Measurements from ENCODE around the gene CDH4. TPM values are rescaled to one million over a fixed set of nuclear protein-coding genes. Genes with fewer than 3 reads are reported as not detected.

The CDH4 gene
- polyA plus RNA-seq, 1 donor (not counting 4 experiments of a cell fraction or from before 2014, with no cell fraction given), result 2.2 TPM

- H3K36me3 ChIP-seq (ENCODE audit: control insufficient read depth in 2 of 2, extremely low read depth in 1 of 2, insufficient read depth in 2 of 2, low read length in 2 of 2), result peaks cover 0 to 1% of the 10 kb centered on the region in 2 experiments
- peaks cover 7% of the 10 kb centered on the region for H4K20me1 ChIP-seq (ENCODE audit: control insufficient read depth, extremely low read depth, insufficient read depth, low read length)
- TF ChIP-seq CTCF (optimal IDR thresholded peaks at IDR 0.05 in 1 of 3, IDR thresholded peaks at IDR 0.05 in 1 of 3, conservative IDR thresholded peaks at IDR 0.05 in 1 of 3; ENCODE audit: extremely low read depth in 1 of 3, insufficient read depth in 2 of 3, low read length in 3 of 3), result no peak
- TF ChIP-seq EZH2 (IDR thresholded peaks at IDR 0.05; ENCODE audit: low read length), result no peak
- dilution Hi-C loops (cut with MboI; ENCODE audit: extremely low pct_ligation_motif_present, low sequenced_read_pairs), result no loop called here
- no peak overlapping the region for H3K4me2 ChIP-seq (ENCODE audit: control insufficient read depth, extremely low read depth, insufficient read depth, low read depth, low read length)
- H3K9me3 ChIP-seq (ENCODE audit: control insufficient read depth, low read depth, low read length), result no peaks in the 10 kb centered on the region
- no peaks in the 10 kb centered on the region for H3K4me1 ChIP-seq (ENCODE audit: control insufficient read depth, extremely low read depth, insufficient read depth, low read length)
- peaks cover 4% of the 10 kb centered on the region for H3K27me3 ChIP-seq (ENCODE audit: control insufficient read depth, extremely low read depth, insufficient read depth, low read length)
- DNase-seq (ENCODE audit: low read depth, low spot score) (no peak), FAIRE-seq (no peak)
- H3K9ac ChIP-seq (ENCODE audit: control insufficient read depth, extremely low read depth, insufficient read depth, low read length), result no peak overlapping the region
- no peak overlapping the region for H3K27ac ChIP-seq (ENCODE audit: control insufficient read depth, insufficient read depth, low read length)
- no peak overlapping the region for H2AFZ ChIP-seq (ENCODE audit: control insufficient read depth, low read length)
- peaks cover 2% of the 10 kb centered on the region for H3K9me1 ChIP-seq (ENCODE audit: control insufficient read depth, extremely low read depth, insufficient read depth, low read length)
- H3K4me3 ChIP-seq (ENCODE audit: control insufficient read depth in 2 of 3, extremely low read depth in 1 of 3, insufficient read depth in 2 of 3, low read depth in 1 of 3, low read length in 3 of 3), result no peak overlapping the region
- H3K79me2 ChIP-seq (ENCODE audit: control insufficient read depth, insufficient read depth, low read length), result no peaks in the 10 kb centered on the region
These were observed 447.7 kb downstream of the CDH4 start for GRCh38 chr20:61699495-61700374.

- Histone ChIP-seq H3K9me3 (ENCODE audit: control insufficient read depth, low read depth, low read length) (no peaks in the 10 kb centered on the region), H3K4me1 (ENCODE audit: control insufficient read depth, extremely low read depth, insufficient read depth, low read length) (no peaks in the 10 kb centered on the region)
- FAIRE-seq, result no peak
These were observed 448.6 kb downstream of the CDH4 start for GRCh38 chr20:61700595-61701140.

More at GRCh38 chr20:61700595-61701140, 448.6 kb downstream of the CDH4 start:
- H3K79me2 ChIP-seq (ENCODE audit: control insufficient read depth, insufficient read depth, low read length), result no peaks in the 10 kb centered on the region
- H3K9me1 ChIP-seq (ENCODE audit: control insufficient read depth, extremely low read depth, insufficient read depth, low read length), result peaks cover 2% of the 10 kb centered on the region
- no peak overlapping the region for H2AFZ ChIP-seq (ENCODE audit: control insufficient read depth, low read length)
- no peak for TF ChIP-seq CTCF (optimal IDR thresholded peaks at IDR 0.05 in 1 of 3, IDR thresholded peaks at IDR 0.05 in 1 of 3, conservative IDR thresholded peaks at IDR 0.05 in 1 of 3; ENCODE audit: extremely low read depth in 1 of 3, insufficient read depth in 2 of 3, low read length in 3 of 3)
- no peak for TF ChIP-seq EZH2 (IDR thresholded peaks at IDR 0.05; ENCODE audit: low read length)
- DNase-seq (ENCODE audit: low read depth, low spot score), result no peak
- peaks cover 7% of the 10 kb centered on the region for H4K20me1 ChIP-seq (ENCODE audit: control insufficient read depth, extremely low read depth, insufficient read depth, low read length)
- no peak overlapping the region for H3K4me3 ChIP-seq (ENCODE audit: control insufficient read depth in 2 of 3, extremely low read depth in 1 of 3, insufficient read depth in 2 of 3, low read depth in 1 of 3, low read length in 3 of 3)
- dilution Hi-C loops (cut with MboI; ENCODE audit: extremely low pct_ligation_motif_present, low sequenced_read_pairs), result no loop called here
- H3K9ac ChIP-seq (ENCODE audit: control insufficient read depth, extremely low read depth, insufficient read depth, low read length), result no peak overlapping the region
- peaks cover 4% of the 10 kb centered on the region for H3K27me3 ChIP-seq (ENCODE audit: control insufficient read depth, extremely low read depth, insufficient read depth, low read length)
- peaks cover 0 to 1% of the 10 kb centered on the region in 2 experiments for H3K36me3 ChIP-seq (ENCODE audit: control insufficient read depth in 2 of 2, extremely low read depth in 1 of 2, insufficient read depth in 2 of 2, low read length in 2 of 2)
- H3K4me2 ChIP-seq (ENCODE audit: control insufficient read depth, extremely low read depth, insufficient read depth, low read depth, low read length), result no peak overlapping the region
- H3K27ac ChIP-seq (ENCODE audit: control insufficient read depth, insufficient read depth, low read length), result no peak overlapping the region

Data from keratinocyte (primary cell).